Spleen (tissue), 11 donors: Measurements from ENCODE around the gene CD48. TPM values are rescaled to one million over a fixed set of nuclear protein-coding genes. Genes with fewer than 3 reads are reported as not detected.

Experiments
- DNase-seq: peaks from one replicate; pipeline ENCODE4 v3.0.0-alpha.2; 2020
- H3K27ac ChIP-seq, 8 donors: fragments of 200-600 bp; sonication (generic) in 7 of 8; 1 replicate in 4 of 8; 2 replicates in 4 of 8; pipeline versions ENCODE4 v1.5.0 to v1.8.0; 2016 to 2021; ENCODE audit warnings: inconsistent platforms in 4 of 8, mild to moderate bottlenecking in 4 of 8, moderate library complexity in 1 of 8
- H3K27me3 ChIP-seq, 7 donors: fragments of 200-600 bp; sonication (generic) in 6 of 7; replicated peaks in 1 of 7; 1 replicate in 4 of 7; 2 replicates in 3 of 7; pipeline versions ENCODE4 v1.5.0 to v1.8.0; 2016 to 2021; ENCODE audit warnings: inconsistent platforms in 3 of 7, mild to moderate bottlenecking in 1 of 7
- H3K36me3 ChIP-seq, 6 donors: fragments of 200-600 bp; sonication (generic) in 5 of 6; 1 replicate in 4 of 6; 2 replicates in 2 of 6; pipeline versions ENCODE4 v1.5.0 to v1.8.0; 2016 to 2021; ENCODE audit warnings: inconsistent platforms in 2 of 6
- H3K4me1 ChIP-seq, 6 donors: fragments of 200-600 bp; sonication (generic) in 5 of 6; 1 replicate in 3 of 6; 2 replicates in 3 of 6; pipeline versions ENCODE4 v1.5.0 to v1.8.0; 2016 to 2021; ENCODE audit warnings: inconsistent platforms in 3 of 6
- H3K4me3 ChIP-seq, 8 donors: fragments of 200-600 bp; sonication (generic) in 7 of 8; 1 replicate in 4 of 8; 2 replicates in 4 of 8; pipeline versions ENCODE4 v1.5.0 to v1.8.0; 2016 to 2021; ENCODE audit warnings: inconsistent platforms in 4 of 8, mild to moderate bottlenecking in 4 of 8, moderate library complexity in 2 of 8
- H3K9me3 ChIP-seq, 8 donors: fragments of 200-600 bp; sonication (generic) in 7 of 8; 1 replicate in 4 of 8; 2 replicates in 4 of 8; pipeline versions ENCODE4 v1.5.0 to v1.8.0; 2016 to 2021; ENCODE audit warnings: inconsistent platforms in 4 of 8
- CTCF ChIP-seq, 11 experiments: fragments of 200-600 bp in 7 of 11; fragments of 450-650 bp in 4 of 11; sonication (generic) in 4 of 11; IDR thresholded peaks in 8 of 11; conservative IDR thresholded peaks in 3 of 11; 1 replicate in 7 of 11; 2 replicates in 4 of 11; pipeline versions ENCODE4 v1.4.0 to v1.8.0; 2016 to 2021; ENCODE audit warnings: antibody characterized with exemption in 11 of 11, inconsistent platforms in 4 of 11, mild to moderate bottlenecking in 1 of 11
- POLR2A ChIP-seq, 3 donors: fragments of 450-650 bp; IDR thresholded peaks; one replicate each; pipeline ENCODE4 v1.5.1; 2017; ENCODE audit warnings: antibody characterized with exemption in 3 of 3, mild to moderate bottlenecking in 1 of 3
- POLR2AphosphoS5 ChIP-seq, 3 donors: sonication (generic); formaldehyde crosslinking; IDR thresholded peaks; one replicate each; pipeline ENCODE4 v1.5.1; 2017; ENCODE audit warnings: antibody characterized with exemption in 3 of 3
- WGBS, 5 donors: extraction: QIAGEN DNeasy Blood & Tissue Kit in 3 of 5; methylation state at CpG; one replicate each; pipeline versions ENCODE4 v1.1.5 to v1.1.7; 2013 to 2018; 5-methylcytosine and 5-hydroxymethylcytosine counted together
- intact Hi-C: fragments of 100-400 bp; cut with DNase I; formaldehyde crosslinking; loops from one replicate; pipeline ENCODE4 v1.15.0; 2023; ENCODE audit warnings: low total_unique reads
- polyA plus RNA-seq, 3 donors: library from polyadenylated mRNA; stranded (reverse); fragments of 200-250 nt; gene quantifications; one replicate each; pipeline ENCODE4 v1.2.1, GENCODE V29; 2013
- total RNA-seq, 7 donors: library from RNA; depleted of rRNA in 3 of 7; stranded (reverse); fragments of >200 nt in 3 of 7; fragmentation: NEBNext Ultra II Directional in 4 of 7; extraction: Animal tissue kit (Norgen Biotek cat#: 25700) in 4 of 7; gene quantifications; one replicate each; pipeline versions ENCODE4 v1.1.0 to v1.2.1, GENCODE V29; 2016 to 2021
- donor health status: healthy with polysubstance abuse.
- donor health status: DM: no; HTN: no; CAD: no; lungs with moderate emphysema.
- donor health status: DM: no; HTN: no; CAD: no.
- donor health status: Bipolar disorder and iron deficiency.
- donor health status: healthy.
- donor health status: DM: no; HTN: no; CAD: no.
- donor health status: DM: yes; HTN: yes; CAD: no.

The CD48 gene
- total and polyA plus RNA-seq, 10 donors: 150 to 510 (median 248) TPM

GRCh38 chr1:160638926-160639325, 72.7 kb downstream of the CD48 start:
- Histone ChIP-seq H3K4me1 (peaks cover 31 to 98% (median 69%) of the 10 kb centered on the region in 6 donors), H3K36me3 (peaks cover 0 to 27% (median 0%) of the 10 kb centered on the region in 6 donors), H3K27ac (peak overlapping the region; percentile 22 to 86 (median 77)), H3K27me3 (no peaks in the 10 kb centered on the region), H3K4me3 (no peak overlapping the region), H3K9me3 (no peaks in the 10 kb centered on the region)
- DNase-seq: no peak
- intact Hi-C loops: no loop called here
- no peak for TF ChIP-seq POLR2A (IDR thresholded peaks at IDR 0.05)
- no peak for TF ChIP-seq POLR2AphosphoS5 (IDR thresholded peaks at IDR 0.05)
- no peak for TF ChIP-seq CTCF (IDR thresholded peaks at IDR 0.05 in 8 of 11, conservative IDR thresholded peaks at IDR 0.05 in 3 of 11)
- WGBS, 5 donors: 87 to 98% (median 93%) methylated on average over 6 of the region's 6 CpGs

GRCh38 chr1:160638540-160638857, 73.1 kb downstream of the CD48 start:
- Histone ChIP-seq H3K9me3 (no peaks in the 10 kb centered on the region), H3K27me3 (no peaks in the 10 kb centered on the region), H3K27ac (peak overlapping the region; percentile 22 to 86 (median 77)), H3K4me3 (peak overlapping the region in 1 of 8 donors; percentile 24), H3K4me1 (peaks cover 27 to 98% (median 73%) of the 10 kb centered on the region in 6 donors), H3K36me3 (peaks cover 0 to 29% (median 0%) of the 10 kb centered on the region in 6 donors)
- intact Hi-C loops: no loop called here
- TF ChIP-seq POLR2A (IDR thresholded peaks at IDR 0.05) (no peak), CTCF (IDR thresholded peaks at IDR 0.05 in 8 of 11, conservative IDR thresholded peaks at IDR 0.05 in 3 of 11) (peak in 1 of 11 experiments; percentile 0)
- WGBS, 5 donors: 77 to 90% (median 81%) methylated on average over 3 of the region's 3 CpGs
- no peak for DNase-seq

- no peaks in the 10 kb centered on the region for H3K27me3 ChIP-seq
- intact Hi-C loops: no loop called here
- H3K9me3 ChIP-seq: no peaks in the 10 kb centered on the region
- no peak for DNase-seq
- 35 to 43% (median 37%) methylated on average over 5 of the region's 5 CpGs for WGBS, 5 donors
- H3K4me1 ChIP-seq: peaks cover 27 to 98% (median 74%) of the 10 kb centered on the region in 6 donors
- H3K27ac ChIP-seq: peak overlapping the region; percentile 58 to 86 (median 77)
- peak in 4 of 11 experiments; percentile 14 to 28 (median 16) for TF ChIP-seq CTCF (IDR thresholded peaks at IDR 0.05 in 8 of 11, conservative IDR thresholded peaks at IDR 0.05 in 3 of 11)
- TF ChIP-seq POLR2AphosphoS5 (IDR thresholded peaks at IDR 0.05): peak in 1 of 3 donors; percentile 38
- TF ChIP-seq POLR2A (IDR thresholded peaks at IDR 0.05): no peak
- peak overlapping the region in 1 of 8 donors; percentile 24 for H3K4me3 ChIP-seq
- peaks cover 0 to 33% (median 0%) of the 10 kb centered on the region in 6 donors for H3K36me3 ChIP-seq
Measured at GRCh38 chr1:160637821-160638539, 73.6 kb downstream of the CD48 start.

GRCh38 chr1:160637065-160637464, 74.6 kb downstream of the CD48 start:
- Histone ChIP-seq H3K4me3 (no peak overlapping the region), H3K36me3 (peaks cover 0 to 33% (median 0%) of the 10 kb centered on the region in 6 donors), H3K27me3 (no peaks in the 10 kb centered on the region), H3K27ac (peak overlapping the region in 7 of 8 donors; percentile 54 to 86 (median 76)), H3K9me3 (no peaks in the 10 kb centered on the region), H3K4me1 (peaks cover 33 to 98% (median 78%) of the 10 kb centered on the region in 6 donors)
- no peak for DNase-seq
- 95 to 96% (median 95%) methylated on average over 8 of the region's 8 CpGs for WGBS, 5 donors
- TF ChIP-seq CTCF (IDR thresholded peaks at IDR 0.05 in 8 of 11, conservative IDR thresholded peaks at IDR 0.05 in 3 of 11) (no peak), POLR2A (IDR thresholded peaks at IDR 0.05) (no peak), POLR2AphosphoS5 (IDR thresholded peaks at IDR 0.05) (no peak)
- intact Hi-C loops: no loop called here
